A549 (cell line): ENCODE data around the gene TBC1D2B. TPM values are rescaled to one million over a fixed set of nuclear protein-coding genes. Genes with fewer than 3 reads are reported as not detected.
A peak's percentile ranks its signal among the peaks of the same experiment; 100 is the strongest.

ENCODE experiments used
- ATAC-seq, 2 experiments: fragments of 200-7000 bp in 1 of 2; fragments of >200 bp in 1 of 2; cut with Nextera tagmentation in 1 of 2; cut with Tn5 transposase in 1 of 2; 3 replicates each; pipeline versions ENCODE4 v1.8.0 to v1.9.1; 2018 to 2020; ENCODE audit warnings: mild to moderate bottlenecking in 1 of 2, moderate library complexity in 1 of 2
- CTCF ChIA-PET: fragments of 300-600 bp; sonication (Branson Sonifier 250); formaldehyde crosslinking; extraction: SDS; loops from one replicate; lab custom pipeline; 2021; ENCODE audit warnings: antibody characterized with exemption, inconsistent platforms; lab: Yijun Ruan, JAX
- POLR2A ChIA-PET: fragments of 350-600 bp; formaldehyde crosslinking; extraction: SDS; loops from one replicate; lab custom pipeline; 2021; ENCODE audit warnings: antibody characterized with exemption, inconsistent platforms; lab: Yijun Ruan, JAX
- DNase-seq, 2 experiments: peaks; one replicate each; pipeline versions ENCODE4 v3.0.0 to v3.0.0-alpha.2; 2011 to 2016; ENCODE audit warnings: low read depth in 1 of 2, low spot score in 1 of 2
- FAIRE-seq: peaks from 2 replicates; lab custom pipeline; 2011; peaks lifted over from hg19 to GRCh38; lab: Jason Lieb, UNC
- H3K27ac ChIP-seq, 2 experiments: fragments of >200 bp; sonication (Bioruptor Twin); formaldehyde crosslinking; 3 replicates each; pipeline ENCODE4 v1.5.1; 2016 to 2017
- H3K4me1 ChIP-seq: fragments of >200 bp; sonication (Bioruptor Twin); formaldehyde crosslinking; 3 replicates; pipeline ENCODE4 v1.6.1; 2016
- H3K4me2 ChIP-seq: fragments of >200 bp; sonication (Bioruptor Twin); formaldehyde crosslinking; 3 replicates; pipeline ENCODE4 v1.6.1; 2016
- H3K4me3 ChIP-seq: fragments of >200 bp; sonication (Bioruptor Twin); formaldehyde crosslinking; 3 replicates; pipeline ENCODE4 v1.5.1; 2016
- H3K9me3 ChIP-seq: fragments of >200 bp; sonication (Bioruptor Twin); formaldehyde crosslinking; 3 replicates; pipeline ENCODE4 v1.6.1; 2016
- CEBPB ChIP-seq, 2 experiments: fragments of >200 bp in 1 of 2; sonication (Bioruptor Twin) in 1 of 2; formaldehyde crosslinking in 1 of 2; IDR thresholded peaks; 2 replicates each; pipeline ENCODE4 v1.6.1; 2012 to 2016
- EHF ChIP-seq: fragments of 250-450 bp; sonication (Bioruptor Pico); IDR thresholded peaks from 2 replicates; pipeline ENCODE4 v1.5.0; 2020; ENCODE audit warnings: mild to moderate bottlenecking
- ELK1 ChIP-seq: fragments of 150-350 bp; IDR thresholded peaks from 2 replicates; pipeline ENCODE4 v1.6.1; 2014; ENCODE audit warnings: low read depth, mild to moderate bottlenecking, low read length
- FOSL2 ChIP-seq, 2 experiments: fragments of 450-650 bp in 1 of 2; fragments of >200 bp in 1 of 2; sonication (Bioruptor Twin) in 1 of 2; formaldehyde crosslinking; IDR thresholded peaks; 2 replicates each; pipeline versions ENCODE4 v1.5.0 to v1.6.1; 2016 to 2020; ENCODE audit warnings: mild to moderate bottlenecking in 1 of 2, moderate library complexity in 1 of 2
- HDAC2 ChIP-seq: fragments of 200-600 bp; sonication (generic); IDR thresholded peaks from 2 replicates; pipeline ENCODE4 v1.6.1; 2016
- HOXB5 ChIP-seq: fragments of 250-450 bp; sonication (Bioruptor Pico); IDR thresholded peaks from 2 replicates; pipeline ENCODE4 v1.5.0; 2020; ENCODE audit warnings: mild to moderate bottlenecking, moderate library complexity
- JUNB ChIP-seq: fragments of >200 bp; sonication (Bioruptor Twin); formaldehyde crosslinking; IDR thresholded peaks from 2 replicates; pipeline ENCODE4 v1.6.1; 2016
- KDM1A ChIP-seq: fragments of 200-600 bp; sonication (generic); IDR thresholded peaks from 2 replicates; pipeline ENCODE4 v1.6.1; 2016; ENCODE audit warnings: low read depth, mild to moderate bottlenecking
- KDM5A ChIP-seq: fragments of 200-600 bp; sonication (generic); IDR thresholded peaks from 2 replicates; pipeline ENCODE4 v1.6.1; 2016; ENCODE audit warnings: antibody characterized with exemption, mild to moderate bottlenecking
- MAFK ChIP-seq: fragments of 450-650 bp; IDR thresholded peaks from 2 replicates; pipeline ENCODE4 v1.6.1; 2014; ENCODE audit not compliant: partially characterized antibody
- MAX ChIP-seq: IDR thresholded peaks from 2 replicates; pipeline ENCODE4 v1.6.1; 2012
- NPAS2 ChIP-seq: fragments of 250-450 bp; sonication (Bioruptor Pico); IDR thresholded peaks from 2 replicates; pipeline ENCODE4 v1.8.0; 2022; ENCODE audit warnings: mild to moderate bottlenecking, moderate library complexity, borderline replicate concordance
- POLR2A ChIP-seq: IDR thresholded peaks from 2 replicates; pipeline ENCODE4 v1.6.1; 2012; ENCODE audit warnings: mild to moderate bottlenecking, low read length
- POLR2AphosphoS2 ChIP-seq: conservative IDR thresholded peaks from 2 replicates; pipeline ENCODE4 v1.6.1; 2012; ENCODE audit warnings: low read length, improper control_type of control experiment, inconsistent platforms
- RAD21 ChIP-seq, 2 experiments: fragments of >200 bp in 1 of 2; sonication (Bioruptor Twin) in 1 of 2; formaldehyde crosslinking in 1 of 2; IDR thresholded peaks in 1 of 2; conservative IDR thresholded peaks in 1 of 2; 2 replicates in 1 of 2; 3 replicates in 1 of 2; pipeline ENCODE4 v1.6.1; 2012 to 2018; ENCODE audit warnings: inconsistent platforms in 1 of 2
- RARB ChIP-seq: fragments of 250-450 bp; sonication (Bioruptor Pico); IDR thresholded peaks from 2 replicates; pipeline ENCODE4 v1.8.0; 2021; ENCODE audit warnings: mild to moderate bottlenecking, moderate library complexity
- RCOR1 ChIP-seq: fragments of 150-350 bp; IDR thresholded peaks from 2 replicates; pipeline ENCODE4 v1.6.1; 2014; ENCODE audit warnings: antibody characterized with exemption, low read length, low read depth
- RFX5 ChIP-seq: fragments of 450-650 bp; IDR thresholded peaks from 2 replicates; pipeline ENCODE4 v1.7.1; 2014; ENCODE audit warnings: antibody characterized with exemption, mild to moderate bottlenecking, moderate library complexity
- SREBF2 ChIP-seq: fragments of 450-650 bp; IDR thresholded peaks from 2 replicates; pipeline ENCODE4 v1.6.1; 2014; ENCODE audit warnings: mild to moderate bottlenecking, moderate library complexity
- TFCP2L1 ChIP-seq: fragments of 250-450 bp; sonication (Bioruptor Pico); IDR thresholded peaks from 2 replicates; pipeline ENCODE4 v1.5.0; 2021; ENCODE audit warnings: mild to moderate bottlenecking
- TP53 ChIP-seq: fragments of 250-450 bp; sonication (Bioruptor Pico); IDR thresholded peaks from 2 replicates; pipeline ENCODE4 v1.5.0; 2021; ENCODE audit warnings: mild to moderate bottlenecking, moderate library complexity
- ZC3H11A ChIP-seq: fragments of 450-650 bp; IDR thresholded peaks from 2 replicates; pipeline ENCODE4 v1.6.1; 2014; ENCODE audit warnings: antibody characterized with exemption, mild to moderate bottlenecking
- ZNF302 ChIP-seq: fragments of 250-450 bp; sonication (Bioruptor Pico); IDR thresholded peaks from 2 replicates; pipeline ENCODE4 v1.9.0; 2021; ENCODE audit warnings: inconsistent platforms, mild to moderate bottlenecking, moderate library complexity
- ZSCAN20 ChIP-seq: fragments of 250-450 bp; sonication (Bioruptor Pico); IDR thresholded peaks from 2 replicates; pipeline ENCODE4 v1.8.0; 2022; ENCODE audit warnings: mild to moderate bottlenecking, moderate library complexity
- WGBS: methylation state at CpG from one replicate; pipeline ENCODE4 v1.1.6; 2017; ENCODE audit errors: missing lambda C conversion rate; 5-methylcytosine and 5-hydroxymethylcytosine counted together
- polyA plus RNA-seq, 4 experiments: library from polyadenylated mRNA; depleted of rRNA in 3 of 4; stranded (reverse); fragments of >200 nt; fragmentation: RNase III in 1 of 4; extraction: RNeasy Plus Mini Kit Qiagen cat#74134 plus additional on column Dnase treatment in 1 of 4; gene quantifications; 2 replicates in 3 of 4; 3 replicates in 1 of 4; pipeline ENCODE4 v1.2.3, GENCODE V29; 2011 to 2017
- TF ChIP-seq, protein P1 (sequence below): fragments of 450-650 bp; IDR thresholded peaks from 2 replicates; pipeline ENCODE4 v1.6.1; 2014; ENCODE audit warnings: antibody characterized with exemption
- TF ChIP-seq, protein P2 (sequence below): IDR thresholded peaks from 2 replicates; pipeline ENCODE4 v1.6.1; 2012; ENCODE audit warnings: low read depth, borderline replicate concordance
- TF ChIP-seq, protein P3 (sequence below): fragments of 250-450 bp; sonication (Bioruptor Pico); IDR thresholded peaks from 2 replicates; pipeline ENCODE4 v1.5.0; 2020; ENCODE audit warnings: low read depth, mild to moderate bottlenecking, moderate library complexity

The TBC1D2B gene
- polyA plus RNA-seq, 2 of the 4 experiments (the other 2 are of a cell fraction), result 13.6 to 13.9 TPM

DNA sequence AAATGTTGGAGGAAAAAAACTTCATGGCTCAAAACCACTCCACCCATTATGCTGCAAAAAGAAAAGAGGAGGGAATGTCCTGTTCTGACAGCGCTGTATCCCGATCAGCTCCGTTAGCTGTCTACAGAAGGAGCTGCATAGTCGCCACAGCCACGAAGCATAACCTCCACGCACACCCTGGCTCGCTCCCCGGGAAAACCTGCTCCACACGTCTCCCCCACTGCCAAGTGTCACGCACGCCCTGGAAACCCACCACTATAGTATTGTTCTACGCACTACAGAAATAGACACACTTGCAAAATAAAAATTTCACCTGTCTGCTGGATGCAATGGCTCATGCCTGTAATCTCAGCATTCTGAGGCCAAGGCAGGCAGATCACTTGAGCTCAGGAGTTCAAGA is 55.8 kb downstream of the TBC1D2B start:
- Histone ChIP-seq H3K4me2 (no peak overlapping the region), H3K4me1 (no peaks in the 10 kb centered on the region), H3K4me3 (no peak overlapping the region), H3K27ac (no peak overlapping the region), H3K9me3 (no peaks in the 10 kb centered on the region)
- no peak for TF ChIP-seq MAFK
- no peak for TF ChIP-seq RARB
- 94% methylated on average over 12 of the region's 12 CpGs for WGBS
- FAIRE-seq (no peak), ATAC-seq (no peak), DNase-seq (no peak)
- ChIA-PET POLR2A (no interaction called here), CTCF (interaction anchor here (0.8 to 1.7 kb wide), 2 partner anchors 9 to 87 kb away, joined by 3 read pairs; no protein-coding TSS in a partner anchor)

DNA sequence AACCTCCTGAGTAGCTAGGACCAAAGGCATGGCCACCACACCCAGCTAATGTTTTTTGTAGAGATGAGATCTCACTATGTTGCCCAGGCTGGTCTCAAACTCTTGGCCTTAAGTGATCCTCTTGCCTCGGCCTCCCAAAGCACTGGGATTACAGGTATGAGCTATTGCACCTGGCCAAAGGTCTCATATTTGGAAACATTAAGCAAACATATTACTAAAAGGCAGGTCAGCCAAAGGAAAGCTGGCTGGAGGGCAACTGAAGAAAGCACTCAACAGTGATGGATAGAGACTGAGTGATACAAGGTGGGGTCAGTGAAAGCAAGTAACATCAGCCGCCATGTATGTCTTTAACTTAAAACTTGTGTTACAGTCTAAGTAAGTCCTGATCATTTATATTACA is 57.5 kb downstream of the TBC1D2B start:
- no peak for DNase-seq
- H3K9me3 ChIP-seq, result no peaks in the 10 kb centered on the region
- ATAC-seq, result no peak
- CTCF ChIA-PET, result interaction anchor here (1.0 to 19.7 kb wide), 6 partner anchors 12 to 220 kb away, joined by 3 to 239 read pairs (median 14); no protein-coding TSS in a partner anchor
- 97% methylated on average over 2 of the region's 2 CpGs for WGBS
- no peak for FAIRE-seq
- no peak overlapping the region for H3K4me2 ChIP-seq
- no peak overlapping the region for H3K27ac ChIP-seq
- no peaks in the 10 kb centered on the region for H3K4me1 ChIP-seq
- POLR2A ChIA-PET, result no interaction called here
- TF ChIP-seq POLR2A (no peak), ELK1 (no peak), SREBF2 (no peak), HDAC2 (no peak), RARB (no peak), KDM5A (no peak), CEBPB (IDR thresholded peaks at IDR 0.05) (no peak), HOXB5 (CRISPR knock-in tag) (no peak), RFX5 (no peak), ZSCAN20 (CRISPR knock-in tag) (no peak), EHF (CRISPR knock-in tag) (no peak), MAFK (no peak), RCOR1 (no peak), TP53 (no peak), FOSL2 (IDR thresholded peaks at IDR 0.05) (no peak), FOSL2 (CRISPR knock-in tag; IDR thresholded peaks at IDR 0.05) (no peak)
- no peak overlapping the region for H3K4me3 ChIP-seq

DNA sequence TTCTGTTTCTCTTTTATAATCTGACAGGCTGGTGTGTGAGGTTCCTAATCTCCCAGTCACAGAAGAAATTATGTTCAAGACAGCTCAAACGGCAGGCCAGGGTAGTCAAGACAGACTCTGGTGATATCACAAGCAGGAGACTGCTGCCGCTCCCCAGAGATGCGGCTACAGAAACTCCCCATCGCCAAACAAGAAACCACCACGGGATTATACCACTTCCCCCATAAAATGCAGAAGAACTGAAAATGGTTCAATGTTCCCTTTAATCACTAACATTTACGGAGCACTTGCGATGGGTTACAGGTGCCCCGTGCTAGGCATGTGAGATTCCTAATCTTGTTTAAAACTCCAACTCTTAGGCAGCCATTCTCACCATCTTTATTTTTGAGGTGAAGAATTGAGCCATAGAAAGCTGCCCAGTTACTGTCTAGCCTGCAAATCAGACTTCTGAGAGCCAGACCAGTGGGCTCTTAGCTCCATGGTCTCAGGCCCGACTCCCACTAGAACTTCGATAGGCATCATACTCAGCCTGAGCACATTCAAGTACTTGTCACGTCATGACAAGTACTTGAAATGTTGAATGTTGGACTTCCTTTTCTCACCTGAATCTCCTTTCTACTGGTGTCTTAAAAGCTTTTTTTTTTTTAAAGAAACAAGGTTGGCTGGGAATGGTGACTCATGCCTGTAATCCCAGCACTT is 58.4 kb downstream of the TBC1D2B start:
- DNase-seq (no peak), FAIRE-seq (no peak), ATAC-seq (no peak)
- Histone ChIP-seq H3K4me2 (no peak overlapping the region), H3K27ac (no peak overlapping the region; a peak in 1 of 6 replicates), H3K4me1 (no peaks in the 10 kb centered on the region), H3K9me3 (no peaks in the 10 kb centered on the region), H3K4me3 (no peak overlapping the region)
- TF ChIP-seq JUNB (no peak), RAD21 (conservative IDR thresholded peaks at IDR 0.05 in 1 of 2, IDR thresholded peaks at IDR 0.05 in 1 of 2) (no peak), ZC3H11A (no peak), FOSL2 (IDR thresholded peaks at IDR 0.05) (no peak), FOSL2 (CRISPR knock-in tag; IDR thresholded peaks at IDR 0.05) (0 out of 2 replicates have a peak, but pooled peaks have one; percentile 13), HDAC2 (no peak), EHF (CRISPR knock-in tag) (no peak), ZNF302 (CRISPR knock-in tag) (no peak), ZSCAN20 (CRISPR knock-in tag) (no peak)
- WGBS, result 91% methylated on average over 11 of the region's 11 CpGs
- CTCF ChIA-PET, result interaction anchor here (0.6 to 19.7 kb wide), 6 partner anchors 11 to 249 kb away, joined by 3 to 239 read pairs (median 14); no protein-coding TSS in a partner anchor
- POLR2A ChIA-PET, result no interaction called here

DNA sequence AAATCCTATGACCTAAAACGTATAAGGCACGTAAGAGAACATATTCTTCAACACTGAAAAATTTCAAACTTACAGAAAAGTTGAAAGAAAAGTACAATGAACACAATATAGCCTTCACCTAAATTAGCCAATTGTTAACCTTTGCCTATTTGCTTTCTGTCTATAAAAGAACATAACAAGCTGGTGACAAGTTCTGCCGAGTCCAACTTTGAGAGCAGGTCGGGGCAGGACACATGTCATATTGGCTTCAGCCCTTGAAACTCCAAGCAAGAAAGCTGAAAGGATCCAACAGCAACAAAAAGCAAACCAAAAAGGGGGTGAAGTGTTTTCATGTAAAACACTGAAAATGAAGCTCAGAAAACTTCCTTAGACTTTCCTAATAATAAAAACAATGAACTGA is 59.1 kb downstream of the TBC1D2B start:
- CTCF ChIA-PET, result interaction anchor here (1.0 to 19.7 kb wide), 4 partner anchors 10 to 177 kb away, joined by 3 to 239 read pairs (median 23); no protein-coding TSS in a partner anchor
- no peak for FAIRE-seq
- no peaks in the 10 kb centered on the region for H3K4me1 ChIP-seq
- 69% methylated on average over 4 of the region's 4 CpGs for WGBS
- H3K9me3 ChIP-seq, result no peaks in the 10 kb centered on the region
- no peak for ATAC-seq
- POLR2A ChIA-PET, result no interaction called here
- H3K27ac ChIP-seq, result no peak overlapping the region; a peak in 1 of 6 replicates
- no peak overlapping the region for H3K4me2 ChIP-seq
- no peak for DNase-seq
- no peak overlapping the region for H3K4me3 ChIP-seq
- TF ChIP-seq POLR2A, result no peak
- TF ChIP-seq, protein P1, sequence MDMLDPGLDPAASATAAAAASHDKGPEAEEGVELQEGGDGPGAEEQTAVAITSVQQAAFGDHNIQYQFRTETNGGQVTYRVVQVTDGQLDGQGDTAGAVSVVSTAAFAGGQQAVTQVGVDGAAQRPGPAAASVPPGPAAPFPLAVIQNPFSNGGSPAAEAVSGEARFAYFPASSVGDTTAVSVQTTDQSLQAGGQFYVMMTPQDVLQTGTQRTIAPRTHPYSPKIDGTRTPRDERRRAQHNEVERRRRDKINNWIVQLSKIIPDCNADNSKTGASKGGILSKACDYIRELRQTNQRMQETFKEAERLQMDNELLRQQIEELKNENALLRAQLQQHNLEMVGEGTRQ, result no peak
- TF ChIP-seq, protein P2, sequence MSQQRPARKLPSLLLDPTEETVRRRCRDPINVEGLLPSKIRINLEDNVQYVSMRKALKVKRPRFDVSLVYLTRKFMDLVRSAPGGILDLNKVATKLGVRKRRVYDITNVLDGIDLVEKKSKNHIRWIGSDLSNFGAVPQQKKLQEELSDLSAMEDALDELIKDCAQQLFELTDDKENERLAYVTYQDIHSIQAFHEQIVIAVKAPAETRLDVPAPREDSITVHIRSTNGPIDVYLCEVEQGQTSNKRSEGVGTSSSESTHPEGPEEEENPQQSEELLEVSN, result no peak
- TF ChIP-seq POLR2AphosphoS2, result no peak
- TF ChIP-seq MAX, result no peak
- TF ChIP-seq NPAS2 (CRISPR knock-in tag), result no peak
- TF ChIP-seq, protein P3, sequence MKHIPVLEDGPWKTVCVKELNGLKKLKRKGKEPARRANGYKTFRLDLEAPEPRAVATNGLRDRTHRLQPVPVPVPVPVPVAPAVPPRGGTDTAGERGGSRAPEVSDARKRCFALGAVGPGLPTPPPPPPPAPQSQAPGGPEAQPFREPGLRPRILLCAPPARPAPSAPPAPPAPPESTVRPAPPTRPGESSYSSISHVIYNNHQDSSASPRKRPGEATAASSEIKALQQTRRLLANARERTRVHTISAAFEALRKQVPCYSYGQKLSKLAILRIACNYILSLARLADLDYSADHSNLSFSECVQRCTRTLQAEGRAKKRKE (CRISPR knock-in tag), result no peak
- TF ChIP-seq FOSL2 (IDR thresholded peaks at IDR 0.05), result no peak
- TF ChIP-seq FOSL2 (CRISPR knock-in tag; IDR thresholded peaks at IDR 0.05), result no peak
- TF ChIP-seq KDM1A, result no peak
- no peak for TF ChIP-seq EHF (CRISPR knock-in tag)
- TF ChIP-seq TFCP2L1 (CRISPR knock-in tag), result no peak
- no peak for TF ChIP-seq HDAC2
